SK-N-SH (cell line): Measurements from ENCODE around the gene ALDH6A1. TPM values are rescaled to one million over a fixed set of nuclear protein-coding genes. Genes with fewer than 3 reads are reported as not detected.
A peak's percentile ranks its signal among the peaks of the same experiment; 100 is the strongest.

Experiments used
- CTCF ChIA-PET: fragments of 300-600, 350-600 bp; formaldehyde crosslinking; extraction: SDS; loops from one replicate; lab custom pipeline; 2021; lab: Yijun Ruan, JAX
- POLR2A ChIA-PET: fragments of 350-600 bp; sonication (Branson Sonifier 250); formaldehyde crosslinking; extraction: SDS; loops from one replicate; lab custom pipeline; 2020; ENCODE audit warnings: antibody characterized with exemption, inconsistent platforms; lab: Yijun Ruan, JAX
- DNase-seq: peaks from one replicate; pipeline ENCODE4 v3.0.0; 2012
- H2AFZ ChIP-seq: fragments of 200-600 bp; sonication (generic); 2 replicates; pipeline ENCODE4 v1.8.1; 2016; ENCODE audit warnings: antibody characterized with exemption, mild to moderate bottlenecking, low read depth
- H3F3A ChIP-seq: fragments of 200-600 bp; sonication (generic); replicated peaks from 2 replicates; pipeline ENCODE3; 2016; ENCODE audit warnings: antibody characterized with exemption, mild to moderate bottlenecking; ENCODE audit not compliant: insufficient read depth
- H3K27ac ChIP-seq, 2 experiments: fragments of 200-500 bp in 1 of 2; fragments of 200-600 bp in 1 of 2; sonication (Bioruptor generic) in 1 of 2; sonication (generic), shearing (Covaris generic) in 1 of 2; 2 replicates each; pipeline versions ENCODE4 v1.5.1 to v1.6.1; 2014 to 2016; ENCODE audit warnings: low read depth in 2 of 2, inconsistent platforms in 1 of 2, low read length in 1 of 2, mild to moderate bottlenecking in 1 of 2, mixed read lengths in 1 of 2
- H3K27me3 ChIP-seq: fragments of 200-600 bp; sonication (generic), shearing (Covaris generic); 2 replicates; pipeline ENCODE4 v1.6.1; 2016; ENCODE audit warnings: mixed run types; ENCODE audit not compliant: insufficient read depth
- H3K36me3 ChIP-seq, 2 experiments: fragments of 200-500 bp in 1 of 2; fragments of 200-600 bp in 1 of 2; sonication (Bioruptor generic) in 1 of 2; sonication (generic) in 1 of 2; replicated peaks in 1 of 2; 2 replicates each; pipeline versions ENCODE3 to v1.5.1; 2014 to 2016; ENCODE audit warnings: low read length in 1 of 2, mild to moderate bottlenecking in 1 of 2; ENCODE audit not compliant: insufficient read depth in 2 of 2, control insufficient read depth in 1 of 2
- H3K4me1 ChIP-seq, 2 experiments: fragments of 200-500 bp in 1 of 2; fragments of 200-600 bp in 1 of 2; sonication (Bioruptor generic) in 1 of 2; sonication (generic), shearing (Covaris generic) in 1 of 2; 2 replicates each; pipeline versions ENCODE4 v1.5.1 to v1.6.1; 2014 to 2016; ENCODE audit warnings: low read depth in 1 of 2, low read length in 1 of 2, mixed run types in 1 of 2; ENCODE audit not compliant: insufficient read depth in 2 of 2, control insufficient read depth in 1 of 2
- H3K4me2 ChIP-seq: fragments of 200-600 bp; sonication (generic), shearing (Covaris generic); 2 replicates; pipeline ENCODE4 v1.6.1; 2017; ENCODE audit warnings: mixed run types
- H3K4me3 ChIP-seq, 2 experiments: fragments of 200-500 bp in 1 of 2; fragments of 200-600 bp in 1 of 2; sonication (Bioruptor generic) in 1 of 2; sonication (generic), shearing (Covaris generic) in 1 of 2; 2 replicates each; pipeline versions ENCODE4 v1.5.1 to v1.8.1; 2014 to 2016; ENCODE audit warnings: low read depth in 2 of 2, inconsistent platforms in 1 of 2, low read length in 1 of 2, mild to moderate bottlenecking in 1 of 2, mixed read lengths in 1 of 2, moderate library complexity in 1 of 2
- H3K79me2 ChIP-seq: fragments of 200-600 bp; sonication (generic); 2 replicates; pipeline ENCODE4 v1.8.1; 2017; ENCODE audit warnings: mild to moderate bottlenecking; ENCODE audit not compliant: insufficient read depth
- H3K9ac ChIP-seq: fragments of 200-600 bp; sonication (generic); 2 replicates; pipeline ENCODE4 v1.6.1; 2017; ENCODE audit warnings: mixed run types
- H3K9me2 ChIP-seq: fragments of 200-600 bp; sonication (generic); 2 replicates; pipeline ENCODE4 v1.6.1; 2017; ENCODE audit warnings: mixed run types
- H3K9me3 ChIP-seq: fragments of 200-600 bp; sonication (generic); 2 replicates; pipeline ENCODE4 v1.6.1; 2017; ENCODE audit warnings: mixed run types, mild to moderate bottlenecking, moderate library complexity
- H4K20me1 ChIP-seq: fragments of 200-600 bp; sonication (generic); 2 replicates; pipeline ENCODE4 v1.6.1; 2017; ENCODE audit warnings: mild to moderate bottlenecking, mixed run types; ENCODE audit not compliant: insufficient read depth
- EZH2phosphoT487 ChIP-seq: fragments of 200-600 bp; sonication (generic); IDR thresholded peaks from 2 replicates; pipeline ENCODE4 v1.6.1; 2017; ENCODE audit warnings: low read depth, mixed run types, mild to moderate bottlenecking, antibody characterized with exemption, moderate library complexity, borderline replicate concordance
- FOXM1 ChIP-seq: IDR thresholded peaks from 2 replicates; pipeline ENCODE4 v1.4.0; 2012; ENCODE audit warnings: low read depth, mild to moderate bottlenecking
- GATA2 ChIP-seq: sonication (generic); formaldehyde crosslinking; IDR thresholded peaks from 2 replicates; pipeline ENCODE4 v1.5.0; 2020; ENCODE audit warnings: mild to moderate bottlenecking, missing genetic modification reagents
- MEF2A ChIP-seq: IDR thresholded peaks from 2 replicates; pipeline ENCODE4 v1.4.0; 2012; ENCODE audit warnings: low read depth, borderline replicate concordance
- NFIC ChIP-seq: IDR thresholded peaks from 2 replicates; pipeline ENCODE4 v1.4.0; 2012; ENCODE audit warnings: borderline replicate concordance
- RAD21 ChIP-seq: IDR thresholded peaks from 2 replicates; pipeline ENCODE4 v1.6.1; 2012; ENCODE audit warnings: mild to moderate bottlenecking, low read length
- TEAD4 ChIP-seq: IDR thresholded peaks from 2 replicates; pipeline ENCODE4 v1.4.0; 2012; ENCODE audit warnings: mild to moderate bottlenecking, borderline replicate concordance; ENCODE audit not compliant: insufficient read depth
- WGBS: methylation state at CpG from one replicate; pipeline ENCODE4 v1.1.6; 2017; ENCODE audit warnings: low lambda C conversion rate; 5-methylcytosine and 5-hydroxymethylcytosine counted together
- polyA plus RNA-seq, 3 experiments: library from polyadenylated mRNA; depleted of rRNA; stranded (reverse); fragments of >200 nt; gene quantifications; 2 replicates each; pipeline ENCODE4 v1.2.3, GENCODE V29; 2012
- TF ChIP-seq, protein P1 (sequence below): fragments of 200-600 bp; sonication (generic); IDR thresholded peaks from 2 replicates; pipeline ENCODE4 v1.6.1; 2017; ENCODE audit warnings: antibody characterized with exemption, mild to moderate bottlenecking, moderate library complexity
- TF ChIP-seq, protein P2 (sequence below): IDR thresholded peaks from 2 replicates; pipeline ENCODE4; 2012
- TF ChIP-seq, protein P3 (sequence below): fragments of 150-350 bp; IDR thresholded peaks from 2 replicates; pipeline ENCODE4 v1.6.1; 2016; ENCODE audit warnings: mild to moderate bottlenecking, low read depth, low read length

Gene ALDH6A1
- polyA plus RNA-seq, 1 of the 3 experiments (the other 2 are of a cell fraction): 9.4 TPM

DNA sequence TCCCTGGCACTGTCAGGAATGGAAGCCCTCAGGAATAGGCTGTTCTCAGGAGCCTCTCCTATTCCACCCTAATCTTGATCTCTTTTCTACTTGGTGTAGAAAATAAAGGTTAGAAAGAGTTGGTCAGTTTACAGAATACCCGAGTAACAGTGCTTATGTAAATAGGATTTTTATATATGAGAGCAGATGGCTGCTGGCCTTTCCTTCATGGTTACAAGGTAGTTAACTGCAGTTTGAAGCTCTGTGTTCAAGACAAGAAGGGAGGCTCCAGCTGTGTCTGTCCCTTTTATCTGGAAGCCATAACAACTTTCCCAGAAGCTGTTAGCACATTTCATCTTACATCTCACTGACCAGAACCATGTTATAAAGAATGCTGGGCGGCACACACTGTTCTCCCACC, 42.0 kb downstream of the ALDH6A1 start:
- ChIA-PET POLR2A (no interaction called here), CTCF (no interaction called here)
- no peak overlapping the region for H3K4me3 ChIP-seq
- no peaks in the 10 kb centered on the region for H3K27me3 ChIP-seq
- no peaks in the 10 kb centered on the region for H3K9me3 ChIP-seq
- H3F3A ChIP-seq: peaks cover 6% of the 10 kb centered on the region
- H3K27ac ChIP-seq: no peak overlapping the region
- no peaks in the 10 kb centered on the region for H4K20me1 ChIP-seq
- TF ChIP-seq GATA2 (CRISPR knock-in tag): no peak
- H2AFZ ChIP-seq: no peak overlapping the region
- no peaks in the 10 kb centered on the region for H3K36me3 ChIP-seq
- H3K79me2 ChIP-seq: no peaks in the 10 kb centered on the region
- DNase-seq: no peak
- H3K4me2 ChIP-seq: no peak overlapping the region
- WGBS: 89% methylated on average over 1 of the region's 2 CpGs
- no peaks in the 10 kb centered on the region for H3K4me1 ChIP-seq
- no peak overlapping the region for H3K9ac ChIP-seq
- no peaks in the 10 kb centered on the region for H3K9me2 ChIP-seq

GRCh38 chr14:74038020-74038859, 46.0 kb downstream of the ALDH6A1 start:
- TF ChIP-seq MEF2A (no peak), RAD21 (peak; percentile 73), FOXM1 (no peak), EZH2phosphoT487 (no peak), NFIC (no peak), TEAD4 (no peak)
- TF ChIP-seq, protein P1, sequence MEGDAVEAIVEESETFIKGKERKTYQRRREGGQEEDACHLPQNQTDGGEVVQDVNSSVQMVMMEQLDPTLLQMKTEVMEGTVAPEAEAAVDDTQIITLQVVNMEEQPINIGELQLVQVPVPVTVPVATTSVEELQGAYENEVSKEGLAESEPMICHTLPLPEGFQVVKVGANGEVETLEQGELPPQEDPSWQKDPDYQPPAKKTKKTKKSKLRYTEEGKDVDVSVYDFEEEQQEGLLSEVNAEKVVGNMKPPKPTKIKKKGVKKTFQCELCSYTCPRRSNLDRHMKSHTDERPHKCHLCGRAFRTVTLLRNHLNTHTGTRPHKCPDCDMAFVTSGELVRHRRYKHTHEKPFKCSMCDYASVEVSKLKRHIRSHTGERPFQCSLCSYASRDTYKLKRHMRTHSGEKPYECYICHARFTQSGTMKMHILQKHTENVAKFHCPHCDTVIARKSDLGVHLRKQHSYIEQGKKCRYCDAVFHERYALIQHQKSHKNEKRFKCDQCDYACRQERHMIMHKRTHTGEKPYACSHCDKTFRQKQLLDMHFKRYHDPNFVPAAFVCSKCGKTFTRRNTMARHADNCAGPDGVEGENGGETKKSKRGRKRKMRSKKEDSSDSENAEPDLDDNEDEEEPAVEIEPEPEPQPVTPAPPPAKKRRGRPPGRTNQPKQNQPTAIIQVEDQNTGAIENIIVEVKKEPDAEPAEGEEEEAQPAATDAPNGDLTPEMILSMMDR: peak; percentile 79
- no peak overlapping the region for H3K4me2 ChIP-seq
- 69% methylated on average over 3 of the region's 3 CpGs for WGBS
- H3K36me3 ChIP-seq: peaks cover 0 to 6% of the 10 kb centered on the region in 2 experiments
- no peaks in the 10 kb centered on the region for H3K27me3 ChIP-seq
- H3K27ac ChIP-seq: no peak overlapping the region
- H3K4me3 ChIP-seq: no peak overlapping the region; a peak in 1 of 4 replicates
- H3K9me2 ChIP-seq: no peaks in the 10 kb centered on the region
- peak; percentile 53 for DNase-seq
- ChIA-PET CTCF (interaction anchor here (0.5 to 2.5 kb wide), 6 partner anchors 10 to 393 kb away, joined by 3 to 17 read pairs (median 3); partner anchors contain the start of gene DNAL1), POLR2A (no interaction called here)
- no peaks in the 10 kb centered on the region for H3K9me3 ChIP-seq
- H3K9ac ChIP-seq: no peak overlapping the region
- H3K4me1 ChIP-seq: no peaks in the 10 kb centered on the region
- H2AFZ ChIP-seq: no peak overlapping the region
- H3K79me2 ChIP-seq: no peaks in the 10 kb centered on the region
- H4K20me1 ChIP-seq: no peaks in the 10 kb centered on the region
- peaks cover 17% of the 10 kb centered on the region for H3F3A ChIP-seq

DNA sequence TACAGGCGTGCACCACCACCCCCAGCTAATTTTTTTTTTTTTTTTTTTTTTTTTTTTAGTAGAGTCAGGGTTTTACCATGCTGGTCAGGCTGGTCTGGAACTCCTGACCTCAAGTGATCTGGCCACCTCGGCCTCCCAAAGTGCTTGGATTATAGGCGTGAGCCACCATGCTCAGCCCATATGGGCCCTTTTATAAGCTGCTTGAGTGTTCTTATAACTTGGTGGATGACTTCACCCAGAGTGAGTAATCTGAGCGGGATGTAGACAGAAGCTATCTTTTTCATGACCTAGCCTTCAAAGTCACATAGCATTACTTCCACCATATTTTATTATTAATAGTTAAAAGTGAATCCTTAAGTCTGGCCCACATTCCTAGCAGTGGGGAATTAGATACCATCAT, 48.7 kb downstream of the ALDH6A1 start:
- 82% methylated on average over 4 of the region's 4 CpGs for WGBS
- ChIA-PET CTCF (no interaction called here), POLR2A (no interaction called here)
- H3K9ac ChIP-seq: no peak overlapping the region
- no peaks in the 10 kb centered on the region for H3K79me2 ChIP-seq
- H3K27me3 ChIP-seq: no peaks in the 10 kb centered on the region
- H3K27ac ChIP-seq: no peak overlapping the region
- H3F3A ChIP-seq: peaks cover 17% of the 10 kb centered on the region
- TF ChIP-seq, protein P2, sequence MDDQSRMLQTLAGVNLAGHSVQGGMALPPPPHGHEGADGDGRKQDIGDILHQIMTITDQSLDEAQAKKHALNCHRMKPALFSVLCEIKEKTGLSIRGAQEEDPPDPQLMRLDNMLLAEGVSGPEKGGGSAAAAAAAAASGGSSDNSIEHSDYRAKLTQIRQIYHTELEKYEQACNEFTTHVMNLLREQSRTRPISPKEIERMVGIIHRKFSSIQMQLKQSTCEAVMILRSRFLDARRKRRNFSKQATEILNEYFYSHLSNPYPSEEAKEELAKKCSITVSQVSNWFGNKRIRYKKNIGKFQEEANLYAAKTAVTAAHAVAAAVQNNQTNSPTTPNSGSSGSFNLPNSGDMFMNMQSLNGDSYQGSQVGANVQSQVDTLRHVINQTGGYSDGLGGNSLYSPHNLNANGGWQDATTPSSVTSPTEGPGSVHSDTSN: peak; percentile 34; the same call in 1 of the 2 replicates
- TF ChIP-seq, protein P3, sequence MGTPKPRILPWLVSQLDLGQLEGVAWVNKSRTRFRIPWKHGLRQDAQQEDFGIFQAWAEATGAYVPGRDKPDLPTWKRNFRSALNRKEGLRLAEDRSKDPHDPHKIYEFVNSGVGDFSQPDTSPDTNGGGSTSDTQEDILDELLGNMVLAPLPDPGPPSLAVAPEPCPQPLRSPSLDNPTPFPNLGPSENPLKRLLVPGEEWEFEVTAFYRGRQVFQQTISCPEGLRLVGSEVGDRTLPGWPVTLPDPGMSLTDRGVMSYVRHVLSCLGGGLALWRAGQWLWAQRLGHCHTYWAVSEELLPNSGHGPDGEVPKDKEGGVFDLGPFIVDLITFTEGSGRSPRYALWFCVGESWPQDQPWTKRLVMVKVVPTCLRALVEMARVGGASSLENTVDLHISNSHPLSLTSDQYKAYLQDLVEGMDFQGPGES: no peak
- no peaks in the 10 kb centered on the region for H3K4me1 ChIP-seq
- H3K4me2 ChIP-seq: no peak overlapping the region
- no peaks in the 10 kb centered on the region for H3K9me3 ChIP-seq
- no peaks in the 10 kb centered on the region for H3K9me2 ChIP-seq
- no peak for DNase-seq
- H3K4me3 ChIP-seq: no peak overlapping the region
- no peaks in the 10 kb centered on the region for H4K20me1 ChIP-seq
- peaks cover 0 to 6% of the 10 kb centered on the region in 2 experiments for H3K36me3 ChIP-seq
- no peak overlapping the region for H2AFZ ChIP-seq
